AG04450 (cell line): ENCODE data around the gene PPP1R14C. TPM values are rescaled to one million over a fixed set of nuclear protein-coding genes. Genes with fewer than 3 reads are reported as not detected.

Experiments
- CTCF ChIA-PET: fragments of 300-600, 350-600 bp; formaldehyde crosslinking; extraction: SDS; loops from one replicate; lab custom pipeline; 2022; ENCODE audit warnings: antibody characterized with exemption, inconsistent platforms; lab: Charles Lee
- POLR2A ChIA-PET: fragments of 350-600 bp; formaldehyde crosslinking; extraction: SDS; loops from one replicate; lab custom pipeline; 2021; ENCODE audit warnings: antibody characterized with exemption, inconsistent platforms; lab: Yijun Ruan, JAX
- DNase-seq: peaks from one replicate; pipeline ENCODE4 v3.0.0-alpha.2; 2011; ENCODE audit warnings: low read depth, low spot score
- H3K27ac ChIP-seq: one replicate; pipeline ENCODE4 v1.5.1; 2012; ENCODE audit warnings: low read depth, low read length, control low read depth
- H3K27me3 ChIP-seq: one replicate; pipeline ENCODE4 v1.6.0; 2012; ENCODE audit warnings: low read length; ENCODE audit not compliant: control insufficient read depth, insufficient read depth
- H3K4me3 ChIP-seq: 2 replicates; pipeline ENCODE4 v1.5.1; 2011; ENCODE audit warnings: mild to moderate bottlenecking, low read depth, low read length, control low read depth
- H3K9me3 ChIP-seq: 2 replicates; pipeline ENCODE4 v1.5.1; 2012; ENCODE audit warnings: low read length; ENCODE audit not compliant: control insufficient read depth, insufficient read depth
- polyA plus RNA-seq: library from polyadenylated mRNA; depleted of rRNA; stranded (reverse); fragments of >200 nt; gene quantifications from 2 replicates; pipeline ENCODE4 v1.2.3, GENCODE V29; 2011
- TF ChIP-seq, protein P1 (sequence below): IDR thresholded peaks from 2 replicates; pipeline ENCODE4 v1.5.1; 2011; ENCODE audit warnings: low read depth, low read length, control low read depth, inconsistent platforms

The PPP1R14C gene
- polyA plus RNA-seq, 1 experiment, result not detected

DNA sequence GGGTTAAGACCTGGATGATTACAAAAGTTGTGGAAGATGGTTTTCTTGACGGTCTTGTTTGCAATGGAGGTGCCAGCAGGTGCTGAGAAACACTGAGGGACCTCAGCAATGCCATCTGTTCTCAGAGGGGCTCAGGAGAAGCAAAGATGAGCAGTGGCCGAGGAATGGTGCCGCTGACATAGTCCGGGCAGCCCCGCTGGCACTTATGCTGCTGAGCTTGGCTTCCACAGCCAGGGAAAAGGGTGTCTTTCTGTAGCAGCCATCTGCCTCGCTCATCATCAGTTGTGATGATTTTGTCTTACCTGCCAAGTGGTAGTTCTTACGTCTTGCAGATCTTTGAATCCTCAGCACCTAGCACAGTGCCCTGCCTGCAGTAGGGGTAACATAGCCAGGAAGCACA, 55.7 kb downstream of the PPP1R14C start:
- no peak overlapping the region for H3K4me3 ChIP-seq
- POLR2A ChIA-PET, result no interaction called here
- peaks cover 6% of the 10 kb centered on the region for H3K27me3 ChIP-seq
- CTCF ChIA-PET, result no interaction called here
- no peak for DNase-seq
- TF ChIP-seq, protein P1, sequence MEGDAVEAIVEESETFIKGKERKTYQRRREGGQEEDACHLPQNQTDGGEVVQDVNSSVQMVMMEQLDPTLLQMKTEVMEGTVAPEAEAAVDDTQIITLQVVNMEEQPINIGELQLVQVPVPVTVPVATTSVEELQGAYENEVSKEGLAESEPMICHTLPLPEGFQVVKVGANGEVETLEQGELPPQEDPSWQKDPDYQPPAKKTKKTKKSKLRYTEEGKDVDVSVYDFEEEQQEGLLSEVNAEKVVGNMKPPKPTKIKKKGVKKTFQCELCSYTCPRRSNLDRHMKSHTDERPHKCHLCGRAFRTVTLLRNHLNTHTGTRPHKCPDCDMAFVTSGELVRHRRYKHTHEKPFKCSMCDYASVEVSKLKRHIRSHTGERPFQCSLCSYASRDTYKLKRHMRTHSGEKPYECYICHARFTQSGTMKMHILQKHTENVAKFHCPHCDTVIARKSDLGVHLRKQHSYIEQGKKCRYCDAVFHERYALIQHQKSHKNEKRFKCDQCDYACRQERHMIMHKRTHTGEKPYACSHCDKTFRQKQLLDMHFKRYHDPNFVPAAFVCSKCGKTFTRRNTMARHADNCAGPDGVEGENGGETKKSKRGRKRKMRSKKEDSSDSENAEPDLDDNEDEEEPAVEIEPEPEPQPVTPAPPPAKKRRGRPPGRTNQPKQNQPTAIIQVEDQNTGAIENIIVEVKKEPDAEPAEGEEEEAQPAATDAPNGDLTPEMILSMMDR, result no peak
- H3K27ac ChIP-seq, result peak overlapping the region; percentile 21
- H3K9me3 ChIP-seq, result no peaks in the 10 kb centered on the region; the same call in 1 of the 2 replicates

- CTCF ChIA-PET, result no interaction called here
Measured at GRCh38 chr6:150199241-150199640, 56.4 kb downstream of the PPP1R14C start.

DNA sequence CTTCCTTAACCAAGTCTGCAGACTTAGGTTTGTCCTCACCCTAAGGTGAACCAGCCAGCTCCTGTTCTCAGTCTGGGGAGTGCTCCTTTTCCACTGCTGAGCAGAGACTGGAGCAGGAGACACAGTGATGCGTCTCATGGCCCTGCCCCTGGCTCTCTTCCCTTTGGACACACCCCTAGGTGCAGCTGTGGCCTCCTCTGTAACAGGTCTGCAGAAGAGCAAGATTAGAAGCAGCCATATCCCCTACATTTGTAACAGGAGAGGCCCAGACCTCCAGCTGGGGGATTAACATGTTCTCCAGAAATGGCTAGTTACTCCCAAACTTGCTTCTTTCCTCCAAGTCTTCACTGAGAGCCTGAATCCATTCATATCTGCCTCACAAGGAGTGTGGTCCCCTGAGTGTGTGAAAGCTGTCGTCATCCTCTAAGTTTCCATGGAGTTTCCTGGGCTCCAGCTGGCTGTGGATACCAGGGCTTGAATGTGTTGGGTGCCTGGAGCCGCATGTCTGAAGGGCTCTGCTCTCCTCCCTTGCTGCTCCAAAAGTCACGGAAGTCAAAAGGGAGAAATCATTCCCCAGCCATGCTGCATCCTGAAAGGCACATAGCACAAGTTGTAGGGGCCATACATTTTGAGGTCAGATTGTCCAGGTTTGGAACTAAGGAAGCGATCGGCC, 57.7 kb downstream of the PPP1R14C start:
- Histone ChIP-seq H3K4me3 (no peak overlapping the region), H3K9me3 (no peaks in the 10 kb centered on the region; the same call in 1 of the 2 replicates), H3K27ac (no peak overlapping the region), H3K27me3 (peaks cover 6% of the 10 kb centered on the region)
- DNase-seq, result no peak
- TF ChIP-seq, protein P1, result no peak
- POLR2A ChIA-PET, result no interaction called here
- CTCF ChIA-PET, result no interaction called here

More at GRCh38 chr6:150199241-150199640, 56.4 kb downstream of the PPP1R14C start:
- Histone ChIP-seq H3K27ac (no peak overlapping the region), H3K27me3 (peaks cover 6% of the 10 kb centered on the region), H3K4me3 (no peak overlapping the region), H3K9me3 (no peaks in the 10 kb centered on the region; the same call in 1 of the 2 replicates)
- TF ChIP-seq, protein P1, result no peak
- POLR2A ChIA-PET, result no interaction called here
- DNase-seq, result no peak

DNA sequence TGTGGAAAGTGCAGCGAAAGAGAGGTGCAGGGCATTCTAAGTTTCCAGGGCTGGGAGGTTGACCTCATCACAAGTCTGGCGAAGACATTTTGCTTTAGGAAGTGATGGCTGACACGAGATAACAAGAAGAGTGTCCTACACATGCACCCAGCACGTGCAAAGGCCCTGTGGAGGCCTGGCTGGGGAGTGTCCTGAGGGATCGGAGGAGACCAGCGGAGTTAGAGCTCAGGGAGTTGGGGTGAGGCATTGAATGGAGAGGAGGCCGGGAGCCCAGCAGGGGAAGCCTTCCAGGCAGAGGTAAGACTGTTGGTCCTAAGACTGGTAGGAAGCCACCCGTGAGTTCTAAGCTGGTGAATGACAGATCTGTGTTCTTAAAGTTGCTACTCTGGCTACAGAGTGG, 58.4 kb downstream of the PPP1R14C start:
- no peak for DNase-seq
- ChIA-PET POLR2A (no interaction called here), CTCF (no interaction called here)
- H3K27me3 ChIP-seq, result peaks cover 6% of the 10 kb centered on the region
- H3K9me3 ChIP-seq, result no peaks in the 10 kb centered on the region; the same call in 1 of the 2 replicates
- no peak overlapping the region for H3K4me3 ChIP-seq
- H3K27ac ChIP-seq, result no peak overlapping the region
- TF ChIP-seq, protein P1, result no peak

DNA sequence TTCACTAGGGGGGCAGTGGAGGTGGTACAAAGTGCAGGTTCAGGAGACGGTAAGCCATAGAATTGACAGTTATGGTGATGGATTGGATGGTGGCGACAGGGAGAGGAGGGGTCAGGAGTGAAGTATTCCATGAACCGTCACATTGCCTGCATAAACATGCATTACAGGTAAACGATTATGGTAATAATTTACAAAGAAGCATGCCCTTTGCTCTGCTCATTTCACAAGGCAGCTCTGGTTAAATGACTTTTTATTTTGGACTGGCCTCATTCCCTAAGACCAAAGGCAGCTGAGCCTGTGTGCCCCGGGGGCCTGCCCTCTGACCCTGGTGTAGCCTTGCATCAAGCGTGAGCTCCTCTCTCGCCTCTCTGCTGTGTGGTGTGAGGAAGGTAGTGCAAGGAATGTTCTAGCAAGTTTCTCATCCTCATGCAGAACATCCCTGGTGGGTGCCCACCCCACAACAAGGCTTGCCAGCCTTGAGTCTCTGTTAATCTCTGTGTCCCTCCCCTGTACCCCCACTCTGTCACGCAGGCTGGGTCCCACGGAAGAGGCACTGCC, 59.0 kb downstream of the PPP1R14C start:
- POLR2A ChIA-PET, result no interaction called here
- TF ChIP-seq, protein P1, result no peak
- Histone ChIP-seq H3K4me3 (no peak overlapping the region), H3K9me3 (no peaks in the 10 kb centered on the region; the same call in 1 of the 2 replicates), H3K27ac (no peak overlapping the region), H3K27me3 (peaks cover 6% of the 10 kb centered on the region)
- CTCF ChIA-PET, result no interaction called here
- no peak for DNase-seq
